ENCODE measurements around the gene SYNE1.
"Not testable (repeated sequence)": the region's sequence is repeated elsewhere in the genome, so short reads cannot be mapped to it uniquely, and the experiment has no call there.

Gene SYNE1

GRCh38 chr6:152637296-152638047, at the start of gene SYNE1:
TSS of gene SYNE1 (minus strand) at chr6:152637362. CDS start at chr6:152628331, 9,031 bp downstream.
- DNase-seq (ENCODE audit: low read depth in 2 of 2): no peak

DNA sequence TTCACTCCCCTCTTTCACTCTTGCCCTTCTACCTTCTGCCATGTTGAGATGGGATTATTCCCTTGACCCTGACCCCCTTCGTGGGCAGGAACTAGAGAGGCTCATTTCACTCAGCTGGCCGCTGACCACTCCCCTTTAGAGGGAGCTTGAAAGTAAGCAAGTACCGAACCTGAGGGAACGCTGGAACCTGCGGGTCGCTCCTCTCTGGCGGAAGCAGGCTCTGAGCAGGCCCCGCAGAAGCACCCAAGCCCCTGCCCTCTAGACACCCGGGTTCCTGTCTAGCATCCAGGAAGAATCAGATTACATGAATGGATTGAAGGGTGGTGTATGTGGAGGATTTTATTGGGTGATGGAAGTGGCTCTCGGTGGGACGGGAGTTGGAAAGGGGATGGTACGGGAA, 48.7 kb upstream of the SYNE1 start:
- DNase-seq (ENCODE audit: low read depth in 2 of 2): no peak

DNA sequence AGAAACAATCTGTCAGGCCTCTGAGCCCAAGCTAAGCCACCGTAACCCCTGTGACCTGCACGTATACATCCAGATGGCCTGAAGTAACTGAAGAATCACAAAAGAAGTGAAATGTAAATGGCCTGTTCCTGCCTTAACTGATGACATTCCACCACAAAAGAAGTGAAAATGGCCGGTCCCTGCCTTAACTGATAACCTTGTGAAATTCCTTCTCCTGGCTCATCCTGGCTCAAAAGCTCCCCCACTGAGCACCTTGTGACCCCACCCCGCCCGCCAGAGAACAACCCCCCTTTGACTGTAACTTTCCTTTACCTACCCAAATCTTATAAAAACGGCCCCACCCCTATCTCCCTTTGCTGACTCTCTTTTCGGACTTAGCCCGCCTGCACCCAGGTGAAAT, 45.8 kb upstream of the SYNE1 start:
- not testable (repeated sequence) for DNase-seq (ENCODE audit: low read depth in 2 of 2)

GRCh38 chr6:152682141-152682540, 45.0 kb upstream of the SYNE1 start:
- DNase-seq (ENCODE audit: low read depth in 2 of 2): no peak

DNA sequence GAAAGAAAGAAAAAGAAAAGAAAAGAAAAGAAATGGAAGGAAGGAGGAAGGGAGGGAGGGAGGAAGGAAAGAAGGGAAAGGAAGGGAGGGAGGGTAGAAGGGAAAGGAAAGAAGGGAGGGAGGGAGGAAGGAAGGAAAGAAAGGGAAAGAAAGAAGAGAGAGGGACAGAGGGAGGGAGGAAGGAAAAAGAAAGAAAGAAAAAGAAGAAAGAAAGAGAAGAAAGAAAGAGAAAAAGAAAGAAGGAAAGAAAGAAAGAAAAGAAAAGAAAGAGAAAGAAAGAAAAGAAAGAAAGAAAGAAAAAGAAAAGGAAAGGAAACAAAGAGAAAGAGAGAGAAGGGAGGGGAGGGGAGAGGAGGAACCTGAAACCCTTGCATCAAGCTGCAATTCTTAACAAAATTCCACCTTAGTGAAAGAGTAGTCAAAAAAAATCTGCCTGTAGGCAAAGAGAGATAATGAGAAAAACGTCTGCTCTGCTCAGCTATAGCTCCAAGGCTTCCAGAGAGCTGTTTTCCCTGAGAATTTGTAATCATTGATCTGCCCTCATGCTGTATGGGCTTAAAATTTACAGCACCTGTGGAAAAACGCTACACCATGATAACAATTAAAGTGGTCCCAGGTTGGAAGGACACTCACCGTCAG, 43.8 kb upstream of the SYNE1 start:
- DNase-seq (ENCODE audit: low read depth in 2 of 2): no peak

- no peak for DNase-seq (ENCODE audit: low read depth in 2 of 2)
Measured at GRCh38 chr6:152680151-152680550, 43.0 kb upstream of the SYNE1 start.

GRCh38 chr6:152673236-152673635, 36.1 kb upstream of the SYNE1 start:
- DNase-seq (ENCODE audit: low read depth in 2 of 2): no peak

DNA sequence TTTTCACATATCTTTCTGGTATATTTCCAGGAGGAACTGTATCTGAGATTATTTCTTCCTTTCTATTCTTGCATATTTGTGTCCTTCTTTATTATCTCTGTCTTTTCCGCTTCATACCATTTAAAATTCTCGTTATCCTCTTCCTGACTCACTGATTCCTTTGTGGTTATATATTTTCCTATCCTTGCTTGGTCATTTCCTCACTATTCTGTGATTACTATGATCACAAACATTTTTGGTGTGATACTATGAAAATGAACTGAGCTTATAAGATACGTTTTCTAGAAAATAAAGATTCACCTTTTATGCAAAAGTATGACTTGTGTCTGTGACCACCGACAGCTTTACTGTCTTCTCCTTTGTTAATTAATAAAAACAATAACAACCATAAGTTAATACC, 34.0 kb upstream of the SYNE1 start:
- no peak for DNase-seq (ENCODE audit: low read depth in 2 of 2)

DNA sequence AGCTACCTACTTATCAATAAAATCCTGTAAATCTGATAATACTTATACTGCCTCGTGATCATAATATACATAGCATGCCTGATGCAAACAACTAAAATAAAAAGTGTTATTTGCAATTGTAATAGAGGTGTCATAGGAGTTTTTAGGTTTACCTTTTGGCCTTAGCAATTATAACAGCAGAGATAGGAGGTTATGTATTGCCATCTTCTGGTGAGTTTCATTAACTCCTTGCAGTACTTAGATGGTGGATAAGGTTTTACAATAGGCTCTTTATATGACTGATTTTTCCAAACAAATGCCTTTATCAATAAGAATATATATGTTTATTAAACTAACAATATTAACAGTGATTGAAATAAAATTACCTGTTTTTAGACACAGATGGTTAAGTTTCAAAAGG, 32.7 kb upstream of the SYNE1 start:
- no peak for DNase-seq (ENCODE audit: low read depth in 2 of 2)

DNA sequence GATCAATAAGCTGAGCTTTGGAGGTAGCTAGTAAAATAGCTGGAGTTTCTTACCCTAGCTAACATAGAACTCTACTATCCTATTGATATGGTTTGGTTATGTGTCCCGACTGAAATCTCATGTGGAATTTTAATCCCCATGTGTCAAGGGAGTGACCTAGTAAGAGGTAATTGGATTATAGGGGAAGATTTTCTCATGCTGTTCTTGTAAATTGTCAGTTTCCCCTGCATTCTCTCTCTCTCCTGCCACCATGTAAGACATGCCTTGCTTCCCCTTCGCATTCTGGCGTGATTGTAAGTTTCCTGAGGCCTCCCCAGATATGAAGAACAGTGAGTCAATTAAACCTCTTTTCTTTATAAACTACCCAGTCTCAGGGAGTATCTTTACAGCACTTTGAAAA, 24.6 kb upstream of the SYNE1 start:
- no peak for DNase-seq (ENCODE audit: low read depth in 2 of 2)

- DNase-seq (ENCODE audit: low read depth in 2 of 2): no peak
Measured at GRCh38 chr6:152651986-152652385, 14.8 kb upstream of the SYNE1 start.

DNA sequence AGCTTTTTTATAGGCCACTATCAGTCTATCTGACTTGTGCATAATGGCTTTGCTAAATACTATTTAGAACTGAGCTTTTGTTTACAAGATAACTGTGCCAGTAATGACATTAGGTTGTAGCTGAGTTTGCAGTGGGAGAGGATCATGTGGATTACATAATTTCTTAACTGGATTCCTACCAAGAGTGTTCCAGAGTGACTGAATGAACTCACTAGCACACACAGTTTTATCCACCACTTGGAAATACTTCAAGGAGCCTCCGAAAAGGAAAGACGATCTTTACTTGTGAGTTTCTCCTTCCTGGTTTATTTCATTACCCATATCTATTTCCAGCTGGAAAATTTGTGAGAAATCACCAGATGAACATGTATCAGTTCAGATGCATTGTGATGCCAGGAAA, 10.9 kb upstream of the SYNE1 start:
- DNase-seq (ENCODE audit: low read depth in 2 of 2): no peak

DNA sequence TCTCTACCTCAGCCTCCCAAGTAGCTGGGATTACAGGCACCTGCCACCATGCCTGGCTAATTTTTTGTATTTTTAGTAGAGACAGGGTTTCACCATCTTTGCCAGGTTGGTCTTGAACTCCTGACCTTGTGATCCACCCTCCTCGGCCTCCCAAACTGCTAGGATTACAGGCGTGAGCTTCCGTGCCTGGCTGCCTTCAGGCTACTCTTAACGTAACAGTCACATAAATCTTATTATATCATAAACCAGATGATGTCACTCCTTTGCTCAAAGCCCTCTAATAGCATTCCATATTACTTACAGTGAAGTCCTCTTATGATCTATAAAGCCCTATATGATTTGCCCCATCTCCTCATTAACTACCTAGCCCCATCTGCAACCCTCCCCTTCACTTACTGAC, 9.6 kb upstream of the SYNE1 start:
- DNase-seq (ENCODE audit: low read depth in 2 of 2): not testable (repeated sequence)

GRCh38 chr6:152642578-152643375, 5.6 kb upstream of the SYNE1 start:
- no peak for DNase-seq (ENCODE audit: low read depth in 2 of 2)

GRCh38 chr6:152636609-152637295, 410 bp downstream of the SYNE1 start:
- DNase-seq (ENCODE audit: low read depth in 2 of 2): no peak

DNA sequence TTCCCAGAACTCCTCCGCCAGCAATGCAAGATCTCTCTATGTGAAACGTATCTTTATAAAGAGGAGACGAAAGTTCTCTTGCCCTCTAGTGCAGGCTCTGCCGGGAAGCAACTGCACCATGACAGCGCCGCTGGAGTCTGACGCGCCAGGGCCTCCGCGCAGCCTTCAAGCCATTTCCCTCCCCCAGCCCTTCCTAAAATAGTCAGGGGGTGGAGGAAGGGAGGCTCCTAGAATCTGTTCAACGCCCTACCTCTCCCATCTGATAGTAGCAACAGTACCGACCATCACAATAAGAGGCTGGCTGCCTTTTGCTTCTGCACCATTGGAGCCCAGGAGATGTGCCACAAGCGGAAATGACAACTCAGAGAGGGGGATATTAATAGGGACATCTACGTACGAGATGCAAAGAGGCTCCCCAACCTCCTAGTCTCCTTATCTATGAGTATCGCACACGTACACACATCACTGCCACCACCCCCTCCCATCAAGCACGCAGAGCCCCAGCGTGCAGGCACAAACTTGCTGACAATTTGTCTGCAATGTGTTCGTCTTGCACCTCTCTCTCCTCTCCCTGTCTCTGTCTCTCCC, 1.0 kb downstream of the SYNE1 start:
- no peak for DNase-seq (ENCODE audit: low read depth in 2 of 2)

DNA sequence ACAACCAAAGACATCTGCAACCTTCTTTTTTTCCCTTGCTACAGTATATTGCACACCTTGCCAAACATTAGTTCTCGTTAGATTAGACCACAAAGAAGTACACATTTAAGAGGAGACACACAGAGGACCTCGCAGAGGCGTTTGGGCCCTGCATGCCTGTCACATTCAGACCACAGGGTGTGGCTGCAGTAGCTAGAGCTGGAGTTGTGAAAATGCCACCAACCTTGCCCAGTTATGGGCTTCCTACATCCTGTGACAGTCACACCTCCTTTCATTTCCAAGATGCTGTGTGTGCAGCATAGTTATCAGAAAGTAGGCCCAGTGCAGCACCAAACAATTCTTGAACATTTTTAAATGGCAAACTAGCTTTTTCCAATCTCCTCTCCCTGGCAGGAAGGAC, 2.4 kb downstream of the SYNE1 start:
- DNase-seq (ENCODE audit: low read depth in 2 of 2): no peak

DNA sequence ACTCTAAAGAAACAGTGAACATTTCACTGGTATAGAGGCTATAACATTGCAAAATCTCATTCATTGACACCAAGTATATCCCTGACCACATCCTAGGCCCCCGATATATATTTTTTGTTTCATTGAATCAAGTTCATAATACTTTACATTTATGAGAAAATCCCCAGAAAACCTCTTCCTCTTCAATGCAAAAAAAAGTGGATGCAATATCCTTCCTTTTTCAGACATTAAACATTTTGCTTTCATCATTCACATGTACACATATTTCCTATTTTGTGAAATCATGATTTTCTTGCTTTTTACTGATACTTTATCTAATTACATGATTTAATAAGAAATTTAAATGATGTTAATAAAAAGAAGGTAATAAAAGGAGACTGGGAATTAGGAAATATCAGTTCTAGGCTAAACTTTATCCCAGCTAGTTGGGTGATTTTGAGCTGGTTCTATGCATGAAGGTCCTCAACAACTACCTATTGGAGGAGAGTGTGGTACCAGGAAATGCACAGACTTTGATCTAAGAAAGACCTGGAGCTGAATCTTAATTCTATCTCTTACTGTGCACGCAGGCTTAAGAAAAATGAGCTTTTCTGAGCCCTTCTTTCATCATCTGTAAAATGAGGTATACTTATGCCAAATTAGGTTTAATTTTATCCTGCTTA, 4.9 kb downstream of the SYNE1 start:
- DNase-seq (ENCODE audit: low read depth in 2 of 2): no peak

DNA sequence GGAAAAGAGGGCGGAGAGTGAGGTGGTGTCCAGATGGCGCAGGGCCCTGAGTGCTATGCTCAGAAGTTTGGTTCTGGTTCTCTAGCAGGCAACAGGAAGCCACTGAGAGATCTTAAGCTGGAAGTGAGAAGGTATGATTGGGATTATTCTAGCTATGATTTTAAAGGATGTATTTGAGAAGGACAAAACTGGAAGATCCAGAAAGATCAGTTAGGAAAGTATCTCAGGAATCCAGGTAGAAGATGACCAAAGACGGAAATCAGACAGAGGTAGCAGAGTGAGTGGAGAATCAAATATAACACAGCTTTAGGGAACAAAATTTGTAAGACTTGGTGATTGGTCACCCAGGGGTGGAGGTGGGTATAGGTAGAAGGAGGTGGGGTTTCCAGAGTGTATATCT, 5.8 kb downstream of the SYNE1 start:
- no peak for DNase-seq (ENCODE audit: low read depth in 2 of 2)

DNA sequence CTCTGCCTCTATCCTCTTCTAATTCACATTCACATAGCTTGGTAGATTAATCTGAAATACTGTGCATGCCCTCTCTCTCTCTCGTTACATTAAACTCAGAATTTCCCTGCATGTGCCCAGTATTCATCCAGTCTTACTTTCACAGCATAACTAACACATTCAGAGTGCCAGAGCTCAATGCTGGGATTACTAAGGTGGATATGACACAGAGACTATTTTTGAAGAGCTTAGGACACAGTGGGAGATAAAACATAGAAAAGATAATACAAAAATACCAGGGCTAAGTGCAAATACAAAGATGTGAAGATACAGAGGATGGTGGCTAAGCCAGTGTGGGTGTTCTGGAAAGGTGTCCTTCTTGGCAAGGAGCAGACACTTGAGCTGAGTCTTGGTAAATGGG, 6.3 kb downstream of the SYNE1 start:
- DNase-seq (ENCODE audit: low read depth in 2 of 2): no peak

- DNase-seq (ENCODE audit: low read depth in 2 of 2): no peak
Measured at GRCh38 chr6:152625213-152625612, 11.9 kb downstream of the SYNE1 start.
